ENCODE results near the gene PHKB. TPM values are rescaled to one million over a fixed set of nuclear protein-coding genes. Genes with fewer than 3 reads are reported as not detected.

The PHKB gene
- polyA plus RNA-seq, 1 donor from 2014 or later: 99.5 TPM

DNA sequence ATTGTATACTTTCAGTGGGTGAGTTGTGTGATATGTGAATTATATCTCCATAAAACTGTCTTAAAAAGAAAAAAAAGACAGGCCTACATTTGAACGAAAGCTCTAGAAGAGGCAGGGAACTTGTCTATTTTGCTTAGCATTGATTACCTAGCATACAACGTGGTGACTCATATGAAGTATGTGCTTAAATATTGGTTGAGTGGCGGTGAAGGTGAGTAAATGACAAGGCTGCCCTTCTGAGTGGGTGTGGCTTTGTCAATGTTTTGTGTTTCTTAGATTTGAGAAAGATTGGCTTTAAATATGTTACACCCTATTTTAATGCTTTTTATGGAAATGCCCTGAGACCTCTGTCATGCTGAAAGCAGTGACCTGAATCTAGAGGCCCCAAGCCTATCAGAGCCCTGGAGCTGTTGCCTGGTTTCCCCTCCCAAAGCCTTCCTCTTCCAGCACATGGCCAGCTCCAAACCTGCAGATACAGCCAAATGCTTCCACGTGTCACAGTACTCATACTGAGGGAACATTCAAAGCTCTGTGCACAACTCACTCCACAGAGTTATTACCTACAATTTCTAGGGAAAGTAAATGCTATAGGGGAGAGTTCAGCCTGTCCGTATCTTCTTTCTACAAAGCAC lies 260.0 kb downstream of the PHKB start:
- no peak overlapping the region for H3K9ac ChIP-seq (ENCODE audit: low read length)
- H2AFZ ChIP-seq (ENCODE audit: low read depth, low read length): no peak overlapping the region
- H4K20me1 ChIP-seq (ENCODE audit: insufficient read depth): no peaks in the 10 kb centered on the region

DNA sequence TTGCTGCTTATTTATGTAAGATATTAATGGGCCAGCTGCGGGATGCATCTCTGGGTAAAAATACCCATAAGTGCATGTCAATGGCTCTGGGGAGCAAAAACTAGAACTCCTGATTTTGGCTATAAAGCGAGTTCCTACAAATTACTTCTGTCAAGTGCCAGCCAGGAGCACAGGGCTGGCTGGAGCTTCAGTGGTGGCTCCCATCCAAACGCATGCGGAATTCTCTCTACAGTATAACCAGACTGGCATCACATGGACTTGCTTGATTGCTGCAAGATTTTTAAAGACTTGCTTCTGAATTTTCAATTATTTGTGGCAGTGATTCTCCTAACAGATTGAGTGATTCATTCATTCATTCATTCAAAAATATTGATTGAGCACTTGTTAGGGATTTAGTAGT lies 260.9 kb downstream of the PHKB start:
- no peaks in the 10 kb centered on the region for H3K27me3 ChIP-seq (ENCODE audit: insufficient read depth, low read depth, low read length)
- H3K9ac ChIP-seq (ENCODE audit: low read length): no peak overlapping the region
- H3K36me3 ChIP-seq (ENCODE audit: insufficient read depth, low read length): no peaks in the 10 kb centered on the region
- H3K9me3 ChIP-seq (ENCODE audit: low read length): no peaks in the 10 kb centered on the region
- no peaks in the 10 kb centered on the region for H3K79me2 ChIP-seq (replicated peaks; ENCODE audit: insufficient read depth, low read length)
- TF ChIP-seq, protein P1, sequence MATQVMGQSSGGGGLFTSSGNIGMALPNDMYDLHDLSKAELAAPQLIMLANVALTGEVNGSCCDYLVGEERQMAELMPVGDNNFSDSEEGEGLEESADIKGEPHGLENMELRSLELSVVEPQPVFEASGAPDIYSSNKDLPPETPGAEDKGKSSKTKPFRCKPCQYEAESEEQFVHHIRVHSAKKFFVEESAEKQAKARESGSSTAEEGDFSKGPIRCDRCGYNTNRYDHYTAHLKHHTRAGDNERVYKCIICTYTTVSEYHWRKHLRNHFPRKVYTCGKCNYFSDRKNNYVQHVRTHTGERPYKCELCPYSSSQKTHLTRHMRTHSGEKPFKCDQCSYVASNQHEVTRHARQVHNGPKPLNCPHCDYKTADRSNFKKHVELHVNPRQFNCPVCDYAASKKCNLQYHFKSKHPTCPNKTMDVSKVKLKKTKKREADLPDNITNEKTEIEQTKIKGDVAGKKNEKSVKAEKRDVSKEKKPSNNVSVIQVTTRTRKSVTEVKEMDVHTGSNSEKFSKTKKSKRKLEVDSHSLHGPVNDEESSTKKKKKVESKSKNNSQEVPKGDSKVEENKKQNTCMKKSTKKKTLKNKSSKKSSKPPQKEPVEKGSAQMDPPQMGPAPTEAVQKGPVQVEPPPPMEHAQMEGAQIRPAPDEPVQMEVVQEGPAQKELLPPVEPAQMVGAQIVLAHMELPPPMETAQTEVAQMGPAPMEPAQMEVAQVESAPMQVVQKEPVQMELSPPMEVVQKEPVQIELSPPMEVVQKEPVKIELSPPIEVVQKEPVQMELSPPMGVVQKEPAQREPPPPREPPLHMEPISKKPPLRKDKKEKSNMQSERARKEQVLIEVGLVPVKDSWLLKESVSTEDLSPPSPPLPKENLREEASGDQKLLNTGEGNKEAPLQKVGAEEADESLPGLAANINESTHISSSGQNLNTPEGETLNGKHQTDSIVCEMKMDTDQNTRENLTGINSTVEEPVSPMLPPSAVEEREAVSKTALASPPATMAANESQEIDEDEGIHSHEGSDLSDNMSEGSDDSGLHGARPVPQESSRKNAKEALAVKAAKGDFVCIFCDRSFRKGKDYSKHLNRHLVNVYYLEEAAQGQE (IDR thresholded peaks at IDR 0.05; ENCODE audit: borderline replicate concordance): no peak
- TF ChIP-seq SMC3 (conservative IDR thresholded peaks at IDR 0.05; ENCODE audit: poor library complexity) (no peak), TAF1 (IDR thresholded peaks at IDR 0.05; ENCODE audit: low read depth) (no peak), MXI1 (conservative IDR thresholded peaks at IDR 0.05; ENCODE audit: poor library complexity, severe bottlenecking) (no peak), POLR2AphosphoS5 (IDR thresholded peaks at IDR 0.05) (no peak), EZH2 (IDR thresholded peaks at IDR 0.05; ENCODE audit: borderline replicate concordance, insufficient read depth, low read length, poor library complexity, severe bottlenecking) (no peak), RAD21 (conservative IDR thresholded peaks at IDR 0.05) (no peak)
- TF ChIP-seq, protein P2, sequence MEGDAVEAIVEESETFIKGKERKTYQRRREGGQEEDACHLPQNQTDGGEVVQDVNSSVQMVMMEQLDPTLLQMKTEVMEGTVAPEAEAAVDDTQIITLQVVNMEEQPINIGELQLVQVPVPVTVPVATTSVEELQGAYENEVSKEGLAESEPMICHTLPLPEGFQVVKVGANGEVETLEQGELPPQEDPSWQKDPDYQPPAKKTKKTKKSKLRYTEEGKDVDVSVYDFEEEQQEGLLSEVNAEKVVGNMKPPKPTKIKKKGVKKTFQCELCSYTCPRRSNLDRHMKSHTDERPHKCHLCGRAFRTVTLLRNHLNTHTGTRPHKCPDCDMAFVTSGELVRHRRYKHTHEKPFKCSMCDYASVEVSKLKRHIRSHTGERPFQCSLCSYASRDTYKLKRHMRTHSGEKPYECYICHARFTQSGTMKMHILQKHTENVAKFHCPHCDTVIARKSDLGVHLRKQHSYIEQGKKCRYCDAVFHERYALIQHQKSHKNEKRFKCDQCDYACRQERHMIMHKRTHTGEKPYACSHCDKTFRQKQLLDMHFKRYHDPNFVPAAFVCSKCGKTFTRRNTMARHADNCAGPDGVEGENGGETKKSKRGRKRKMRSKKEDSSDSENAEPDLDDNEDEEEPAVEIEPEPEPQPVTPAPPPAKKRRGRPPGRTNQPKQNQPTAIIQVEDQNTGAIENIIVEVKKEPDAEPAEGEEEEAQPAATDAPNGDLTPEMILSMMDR (IDR thresholded peaks at IDR 0.05; ENCODE audit: poor library complexity, severe bottlenecking): no peak
- H2AFZ ChIP-seq (ENCODE audit: low read depth, low read length): no peak overlapping the region
- H3K4me2 ChIP-seq (ENCODE audit: low read length): no peak overlapping the region
- H4K20me1 ChIP-seq (ENCODE audit: insufficient read depth): no peaks in the 10 kb centered on the region
- H3K27ac ChIP-seq (ENCODE audit: low read length): no peak overlapping the region
- no peaks in the 10 kb centered on the region for H3K9me2 ChIP-seq (ENCODE audit: insufficient read depth, low read length)
- H3K4me3 ChIP-seq (ENCODE audit: low read length): no peak overlapping the region
- no peaks in the 10 kb centered on the region for H3F3A ChIP-seq (ENCODE audit: insufficient read depth, low read length, poor library complexity, severe bottlenecking)

More for the DNA sequence above, 260.0 kb downstream of the PHKB start:
- Histone ChIP-seq H3K79me2 (replicated peaks; ENCODE audit: insufficient read depth, low read length) (no peaks in the 10 kb centered on the region), H3K9me2 (ENCODE audit: insufficient read depth, low read length) (no peaks in the 10 kb centered on the region), H3K9me3 (ENCODE audit: low read length) (no peaks in the 10 kb centered on the region), H3K4me3 (ENCODE audit: low read length) (no peak overlapping the region), H3K27me3 (ENCODE audit: insufficient read depth, low read depth, low read length) (no peaks in the 10 kb centered on the region), H3K27ac (ENCODE audit: low read length) (no peak overlapping the region), H3F3A (ENCODE audit: insufficient read depth, low read length, poor library complexity, severe bottlenecking) (no peaks in the 10 kb centered on the region), H3K36me3 (ENCODE audit: insufficient read depth, low read length) (no peaks in the 10 kb centered on the region), H3K4me2 (ENCODE audit: low read length) (no peak overlapping the region)
- TF ChIP-seq TAF1 (IDR thresholded peaks at IDR 0.05; ENCODE audit: low read depth): no peak
- TF ChIP-seq, protein P1 (IDR thresholded peaks at IDR 0.05; ENCODE audit: borderline replicate concordance): no peak
- TF ChIP-seq, protein P2 (IDR thresholded peaks at IDR 0.05; ENCODE audit: poor library complexity, severe bottlenecking): no peak
- TF ChIP-seq SMC3 (conservative IDR thresholded peaks at IDR 0.05; ENCODE audit: poor library complexity): no peak
- TF ChIP-seq POLR2AphosphoS5 (IDR thresholded peaks at IDR 0.05): no peak
- no peak for TF ChIP-seq MXI1 (conservative IDR thresholded peaks at IDR 0.05; ENCODE audit: poor library complexity, severe bottlenecking)
- no peak for TF ChIP-seq EZH2 (IDR thresholded peaks at IDR 0.05; ENCODE audit: borderline replicate concordance, insufficient read depth, low read length, poor library complexity, severe bottlenecking)
- TF ChIP-seq RAD21 (conservative IDR thresholded peaks at IDR 0.05): no peak
- TF ChIP-seq EP300 (conservative IDR thresholded peaks at IDR 0.05; ENCODE audit: poor library complexity, severe bottlenecking): no peak
